Measurements from ENCODE around the gene OR51G2. TPM values are rescaled to one million over a fixed set of nuclear protein-coding genes. Genes with fewer than 3 reads are reported as not detected.

Gene OR51G2
- total RNA-seq, 1 experiment from 2014 or later = not detected

- Histone ChIP-seq H4K91ac (ENCODE audit: insufficient read length, low read depth, low read length) (no peak overlapping the region), H3K14ac (ENCODE audit: insufficient read depth, low read length) (no peak overlapping the region), H3K79me2 (ENCODE audit: insufficient read depth, low read length) (no peaks in the 10 kb centered on the region), H3K23ac (ENCODE audit: insufficient read length, low read depth, low read length) (no peak overlapping the region), H3K9ac (ENCODE audit: extremely low read depth, insufficient read length, low read length) (no peak overlapping the region), H3K18ac (ENCODE audit: insufficient read length, low read depth, low read length) (no peak overlapping the region), H3K4me2 (ENCODE audit: insufficient read depth, insufficient read length, low read length) (no peak overlapping the region), H3K27me3 (ENCODE audit: insufficient read depth, low read length) (no peaks in the 10 kb centered on the region), H3K4ac (ENCODE audit: low read depth, low read length) (no peak overlapping the region), H3K56ac (ENCODE audit: insufficient read length, low read depth, low read length) (no peak overlapping the region), H3K23me2 (ENCODE audit: insufficient read length, low read depth, low read length, poor library complexity, severe bottlenecking) (no peaks in the 10 kb centered on the region), H2BK15ac (ENCODE audit: low read depth, low read length) (no peak overlapping the region), H2BK12ac (ENCODE audit: insufficient read length, low read depth, low read length) (no peak overlapping the region), H4K5ac (ENCODE audit: insufficient read length, low read depth, low read length) (no peak overlapping the region), H4K8ac (replicated peaks; ENCODE audit: insufficient read length, low read depth, low read length) (no peak overlapping the region), H2BK5ac (ENCODE audit: insufficient read length, low read length) (no peak overlapping the region), H2AFZ (ENCODE audit: low read length) (no peak overlapping the region), H4K20me1 (ENCODE audit: control insufficient read depth, insufficient read depth, insufficient read length) (no peaks in the 10 kb centered on the region), H2AK5ac (ENCODE audit: insufficient read length, low read length) (no peak overlapping the region), H3K27ac (ENCODE audit: insufficient read length, low read depth, low read length) (no peak overlapping the region), H3K4me1 (ENCODE audit: insufficient read depth, low read length) (no peaks in the 10 kb centered on the region), H3K9me3 (ENCODE audit: control insufficient read depth, low read depth, low read length) (no peaks in the 10 kb centered on the region), H3K79me1 (ENCODE audit: insufficient read depth, low read depth, low read length, poor library complexity, severe bottlenecking) (no peaks in the 10 kb centered on the region), H2BK120ac (ENCODE audit: low read depth, low read length, poor library complexity, severe bottlenecking) (no peak overlapping the region), H2BK20ac (ENCODE audit: low read depth, low read length, poor library complexity, severe bottlenecking) (no peak overlapping the region), H3T11ph (ENCODE audit: low read length) (no peak overlapping the region)
- H3K4me1 Mint-ChIP-seq = no peaks in the 10 kb centered on the region
- DNase-seq = no peak
- H3K27me3 Mint-ChIP-seq (ENCODE audit: low read depth) = peaks cover 2% of the 10 kb centered on the region; the same call in 1 of the 2 replicates
- no peak overlapping the region for H3K4me3 Mint-ChIP-seq
- no peaks in the 10 kb centered on the region for H3K36me3 Mint-ChIP-seq (ENCODE audit: insufficient read depth in 1 of 3, low read depth in 3 of 3)
- no peak for TF ChIP-seq CTCF (conservative IDR thresholded peaks at IDR 0.05)
- no peak overlapping the region for H3K27ac Mint-ChIP-seq
- H3K9me3 Mint-ChIP-seq = no peaks in the 10 kb centered on the region
- no CpG with 5 or more reads among the region's 5 CpGs for WGBS (ENCODE audit: extremely low coverage, insufficient read length, low lambda C conversion rate)
These were observed 36.6 kb downstream of the OR51G2 start for GRCh38 chr11:4882543-4882942.

Measured in H9 (cell line).